ENCODE data around the gene MYZAP. TPM values are rescaled to one million over a fixed set of nuclear protein-coding genes. Genes with fewer than 3 reads are reported as not detected.
"Not testable (repeated sequence)": the region's sequence is repeated elsewhere in the genome, so short reads cannot be mapped to it uniquely, and the experiment has no call there.

The MYZAP gene
- total RNA-seq, 1 donor from 2014 or later = not detected

DNA sequence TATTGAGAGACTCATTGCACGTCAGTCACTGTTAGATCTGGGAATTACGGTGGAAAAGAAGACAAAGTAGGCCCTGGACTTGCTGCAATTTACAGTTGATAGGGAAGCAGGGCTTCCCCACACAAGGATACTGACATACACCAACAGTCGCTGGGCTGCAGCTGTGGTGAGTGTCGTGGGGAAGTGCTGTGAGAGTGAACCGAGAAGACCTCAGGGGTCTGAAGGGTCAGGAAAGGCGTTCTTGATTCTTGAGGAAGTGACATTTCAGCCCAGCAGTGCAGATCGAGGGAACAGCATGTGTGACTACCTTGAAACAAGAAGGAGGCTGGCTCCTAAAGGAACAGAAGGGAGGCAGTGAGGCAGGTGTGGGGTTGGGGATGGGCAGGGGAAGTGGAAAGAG lies 22.5 kb downstream of the MYZAP start:
- Mint-ChIP-seq H3K4me3 (no peak overlapping the region), H3K27me3 (ENCODE audit: insufficient read depth, low read depth) (peaks cover 9% of the 10 kb centered on the region), H3K36me3 (no peaks in the 10 kb centered on the region), H3K9me3 (no peaks in the 10 kb centered on the region), H3K4me1 (peaks cover 11% of the 10 kb centered on the region), H3K27ac (no peak overlapping the region)
- H3K4me2 ChIP-seq = no peak overlapping the region
- H3K4me3 ChIP-seq = no peak overlapping the region
- no peak overlapping the region for H3K9ac ChIP-seq
- H3F3A ChIP-seq (ENCODE audit: low read depth) = no peaks in the 10 kb centered on the region
- H4K20me1 ChIP-seq (ENCODE audit: low read depth) = no peaks in the 10 kb centered on the region
- H3K79me2 ChIP-seq (ENCODE audit: low read depth) = no peaks in the 10 kb centered on the region
- no peak overlapping the region for H2AFZ ChIP-seq (replicated peaks)
- no peak overlapping the region for H3K27ac ChIP-seq
- no peaks in the 10 kb centered on the region for H3K36me3 ChIP-seq
- peaks cover 9% of the 10 kb centered on the region for H3K4me1 ChIP-seq
- no peak for TF ChIP-seq EZH2phosphoT487 (IDR thresholded peaks at IDR 0.05)
- TF ChIP-seq, protein P1, sequence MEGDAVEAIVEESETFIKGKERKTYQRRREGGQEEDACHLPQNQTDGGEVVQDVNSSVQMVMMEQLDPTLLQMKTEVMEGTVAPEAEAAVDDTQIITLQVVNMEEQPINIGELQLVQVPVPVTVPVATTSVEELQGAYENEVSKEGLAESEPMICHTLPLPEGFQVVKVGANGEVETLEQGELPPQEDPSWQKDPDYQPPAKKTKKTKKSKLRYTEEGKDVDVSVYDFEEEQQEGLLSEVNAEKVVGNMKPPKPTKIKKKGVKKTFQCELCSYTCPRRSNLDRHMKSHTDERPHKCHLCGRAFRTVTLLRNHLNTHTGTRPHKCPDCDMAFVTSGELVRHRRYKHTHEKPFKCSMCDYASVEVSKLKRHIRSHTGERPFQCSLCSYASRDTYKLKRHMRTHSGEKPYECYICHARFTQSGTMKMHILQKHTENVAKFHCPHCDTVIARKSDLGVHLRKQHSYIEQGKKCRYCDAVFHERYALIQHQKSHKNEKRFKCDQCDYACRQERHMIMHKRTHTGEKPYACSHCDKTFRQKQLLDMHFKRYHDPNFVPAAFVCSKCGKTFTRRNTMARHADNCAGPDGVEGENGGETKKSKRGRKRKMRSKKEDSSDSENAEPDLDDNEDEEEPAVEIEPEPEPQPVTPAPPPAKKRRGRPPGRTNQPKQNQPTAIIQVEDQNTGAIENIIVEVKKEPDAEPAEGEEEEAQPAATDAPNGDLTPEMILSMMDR (IDR thresholded peaks at IDR 0.05) = no peak
- no peak for TF ChIP-seq EZH2 (IDR thresholded peaks at IDR 0.05)
- H3K9me3 ChIP-seq (ENCODE audit: low read depth) = no peaks in the 10 kb centered on the region
- no peaks in the 10 kb centered on the region for H3K27me3 ChIP-seq
- no peak for DNase-seq (ENCODE audit: low spot score)

DNA sequence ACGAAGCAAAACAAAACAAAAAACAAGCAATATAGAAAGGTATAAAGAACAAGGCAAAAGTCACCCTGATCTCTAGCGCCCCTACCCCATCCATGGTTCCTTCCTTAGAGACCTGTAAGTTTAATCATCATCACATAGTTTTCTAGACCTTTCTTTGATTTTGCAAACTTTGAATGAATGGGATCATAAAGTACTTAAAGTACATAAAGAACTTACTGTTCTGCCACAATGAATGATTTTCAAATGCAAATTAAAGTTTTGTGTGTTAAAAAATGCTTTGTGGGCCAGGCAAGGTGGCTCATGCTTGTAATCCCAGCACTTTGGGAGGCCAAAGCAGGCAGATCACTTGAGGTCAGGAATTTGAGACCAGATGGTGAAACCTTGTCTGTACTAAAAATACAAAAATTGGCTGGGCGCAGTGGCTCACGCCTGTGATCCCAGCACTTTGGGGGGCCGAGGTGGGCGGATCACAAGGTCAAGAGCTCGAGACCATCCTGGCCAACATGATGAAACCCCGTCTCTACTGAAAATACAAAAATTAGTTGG lies 24.3 kb downstream of the MYZAP start:
- not testable (repeated sequence) for H3K27ac Mint-ChIP-seq; H3K9me3 ChIP-seq (ENCODE audit: low read depth); H3K36me3 Mint-ChIP-seq; H3K9me3 Mint-ChIP-seq; H3K79me2 ChIP-seq (ENCODE audit: low read depth); H3K27me3 ChIP-seq; H4K20me1 ChIP-seq (ENCODE audit: low read depth); H3K4me1 Mint-ChIP-seq; H3K4me3 Mint-ChIP-seq; H3F3A ChIP-seq (ENCODE audit: low read depth); H3K9ac ChIP-seq; DNase-seq (ENCODE audit: low spot score); H3K4me1 ChIP-seq; H3K36me3 ChIP-seq; H3K27ac ChIP-seq; H3K4me2 ChIP-seq; H3K27me3 Mint-ChIP-seq (ENCODE audit: insufficient read depth, low read depth); H3K4me3 ChIP-seq
- peak overlapping the region; percentile 61 for H2AFZ ChIP-seq (replicated peaks)

DNA sequence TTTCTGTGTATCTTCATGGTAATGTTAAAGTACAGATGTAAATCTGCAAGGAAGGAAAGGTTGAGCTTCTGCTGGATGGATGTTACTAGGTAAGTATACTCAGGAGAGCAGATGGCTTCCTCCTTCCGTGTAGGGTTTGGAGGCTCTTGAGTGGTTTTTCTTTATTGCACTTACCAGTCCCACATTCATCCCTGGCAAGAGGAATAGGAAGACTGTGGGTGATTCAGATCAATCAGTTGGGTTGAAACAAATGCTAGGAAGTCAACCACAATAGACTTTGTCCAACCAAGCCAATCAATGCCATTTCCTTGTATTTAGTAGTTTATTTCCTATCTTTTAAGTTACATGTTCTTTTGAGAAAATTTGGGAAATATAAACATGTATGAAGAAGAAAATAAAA lies 26.6 kb downstream of the MYZAP start:
- no peaks in the 10 kb centered on the region for H4K20me1 ChIP-seq (ENCODE audit: low read depth)
- H3K27ac Mint-ChIP-seq = peak overlapping the region; percentile 59
- no peak overlapping the region for H3K4me2 ChIP-seq
- peaks cover 9% of the 10 kb centered on the region for H3K4me1 ChIP-seq
- H3K27ac ChIP-seq = no peak overlapping the region
- no peaks in the 10 kb centered on the region for H3K27me3 ChIP-seq
- no peaks in the 10 kb centered on the region for H3K4me1 Mint-ChIP-seq
- no peak overlapping the region for H2AFZ ChIP-seq (replicated peaks)
- H3K9me3 ChIP-seq (ENCODE audit: low read depth) = no peaks in the 10 kb centered on the region
- H3F3A ChIP-seq (ENCODE audit: low read depth) = no peaks in the 10 kb centered on the region
- H3K9me3 Mint-ChIP-seq = no peaks in the 10 kb centered on the region
- H3K79me2 ChIP-seq (ENCODE audit: low read depth) = no peaks in the 10 kb centered on the region
- no peak overlapping the region for H3K4me3 ChIP-seq
- no peaks in the 10 kb centered on the region for H3K36me3 Mint-ChIP-seq
- H3K27me3 Mint-ChIP-seq (ENCODE audit: insufficient read depth, low read depth) = peaks cover 8% of the 10 kb centered on the region
- no peak overlapping the region for H3K9ac ChIP-seq
- H3K36me3 ChIP-seq = no peaks in the 10 kb centered on the region
- DNase-seq (ENCODE audit: low spot score) = no peak
- TF ChIP-seq, protein P1 (IDR thresholded peaks at IDR 0.05) = no peak
- TF ChIP-seq EZH2phosphoT487 (IDR thresholded peaks at IDR 0.05) (no peak), EZH2 (IDR thresholded peaks at IDR 0.05) (no peak)
- no peak overlapping the region for H3K4me3 Mint-ChIP-seq

DNA sequence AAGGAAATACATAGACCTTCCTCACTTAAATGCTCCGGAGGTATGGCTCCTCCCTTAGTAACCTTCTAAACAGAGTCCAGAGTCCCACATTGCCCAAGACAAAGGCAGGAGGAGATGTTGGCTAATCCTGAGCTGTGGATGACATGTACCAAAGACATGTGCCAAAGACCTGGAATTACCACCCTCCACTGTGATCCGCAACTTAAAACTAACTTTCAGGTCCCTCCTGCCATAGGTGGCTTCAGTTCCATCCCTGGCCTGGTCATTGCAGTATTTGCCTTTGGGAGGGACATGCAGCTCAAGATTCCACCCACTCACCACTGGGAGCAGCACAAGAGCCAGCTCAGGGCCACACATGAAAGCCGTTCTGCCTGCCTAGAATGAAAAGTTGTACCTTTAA lies 28.0 kb downstream of the MYZAP start:
- Mint-ChIP-seq H3K27ac (no peak overlapping the region), H3K4me1 (no peaks in the 10 kb centered on the region), H3K4me3 (no peak overlapping the region), H3K9me3 (no peaks in the 10 kb centered on the region), H3K36me3 (no peaks in the 10 kb centered on the region), H3K27me3 (ENCODE audit: insufficient read depth, low read depth) (peaks cover 8% of the 10 kb centered on the region)
- Histone ChIP-seq H3K27me3 (no peaks in the 10 kb centered on the region), H4K20me1 (ENCODE audit: low read depth) (no peaks in the 10 kb centered on the region), H3K27ac (no peak overlapping the region), H3K9ac (no peak overlapping the region), H3F3A (ENCODE audit: low read depth) (no peaks in the 10 kb centered on the region), H3K9me3 (ENCODE audit: low read depth) (no peaks in the 10 kb centered on the region), H3K79me2 (ENCODE audit: low read depth) (no peaks in the 10 kb centered on the region), H3K4me2 (no peak overlapping the region), H3K4me1 (peaks cover 9% of the 10 kb centered on the region), H3K4me3 (no peak overlapping the region), H3K36me3 (no peaks in the 10 kb centered on the region), H2AFZ (replicated peaks) (no peak overlapping the region)
- no peak for TF ChIP-seq EZH2 (IDR thresholded peaks at IDR 0.05)
- TF ChIP-seq, protein P1 (IDR thresholded peaks at IDR 0.05) = peak; percentile 21
- DNase-seq (ENCODE audit: low spot score) = no peak

All from neural progenitor cell (in vitro differentiated cells).